Sigmoid colon (tissue), 7 donors: ENCODE results near the gene GRK1. TPM values are rescaled to one million over a fixed set of nuclear protein-coding genes. Genes with fewer than 3 reads are reported as not detected.

Source experiments
- DNase-seq: peaks from one replicate; pipeline ENCODE4 v3.0.0-alpha.2; 2019
- H3K27ac ChIP-seq, 4 donors: fragments of 200-600 bp; sonication (generic); one replicate each; pipeline ENCODE4 v1.5.1; 2016 to 2019; ENCODE audit warnings: mild to moderate bottlenecking in 1 of 4
- H3K27me3 ChIP-seq, 3 donors: fragments of 200-600 bp; sonication (generic); one replicate each; pipeline ENCODE4 v1.5.1; 2019; ENCODE audit warnings: mild to moderate bottlenecking in 1 of 3
- H3K36me3 ChIP-seq, 4 donors: fragments of 200-600 bp; sonication (generic); one replicate each; pipeline ENCODE4 v1.5.1; 2016 to 2019
- H3K4me1 ChIP-seq, 4 donors: fragments of 200-600 bp; sonication (generic); one replicate each; pipeline ENCODE4 v1.5.1; 2017 to 2019
- H3K4me3 ChIP-seq, 4 donors: fragments of 200-600 bp; sonication (generic); one replicate each; pipeline ENCODE4 v1.5.1; 2017 to 2019; ENCODE audit warnings: mild to moderate bottlenecking in 2 of 4, moderate library complexity in 1 of 4
- H3K9me3 ChIP-seq, 4 donors: fragments of 200-600 bp in 3 of 4; sonication (generic) in 3 of 4; one replicate each; pipeline versions ENCODE4 v1.5.1 to v1.6.1; 2013 to 2019
- CTCF ChIP-seq, 4 experiments: fragments of 450-650 bp in 3 of 4; fragments of 200-600 bp in 1 of 4; IDR thresholded peaks; one replicate each; pipeline ENCODE4 v1.5.1; 2016 to 2019; ENCODE audit warnings: antibody characterized with exemption in 4 of 4, mild to moderate bottlenecking in 3 of 4, moderate library complexity in 2 of 4
- EP300 ChIP-seq, 4 donors: sonication (generic); formaldehyde crosslinking; IDR thresholded peaks; one replicate each; pipeline ENCODE4 v1.6.1; 2017; ENCODE audit warnings: antibody characterized with exemption in 4 of 4
- POLR2A ChIP-seq, 2 donors: fragments of 450-650 bp; IDR thresholded peaks; one replicate each; pipeline ENCODE4 v1.6.1; 2016; ENCODE audit warnings: antibody characterized with exemption in 2 of 2, mild to moderate bottlenecking in 2 of 2, moderate library complexity in 2 of 2
- POLR2AphosphoS5 ChIP-seq, 4 donors: sonication (generic); formaldehyde crosslinking; IDR thresholded peaks; one replicate each; pipeline ENCODE4 v1.6.1; 2017; ENCODE audit warnings: antibody characterized with exemption in 4 of 4
- WGBS, 2 donors: extraction: QIAGEN DNeasy Blood & Tissue Kit; methylation state at CpG; one replicate each; pipeline ENCODE4 v1.1.7; 2013; 5-methylcytosine and 5-hydroxymethylcytosine counted together
- intact Hi-C: fragments of 100-400 bp; cut with DNase I; formaldehyde crosslinking; loops from one replicate; pipeline ENCODE4 v1.15.1; 2023
- polyA plus RNA-seq, 3 donors: library from polyadenylated mRNA; stranded (reverse); fragments of 200-250 nt; gene quantifications; one replicate each; pipeline ENCODE4 v1.2.3, GENCODE V29; 2013
- total RNA-seq, 4 donors: library from RNA; depleted of rRNA; stranded (reverse); fragments of >200 nt; gene quantifications; one replicate each; pipeline ENCODE4 v1.1.0, GENCODE V29; 2016
- donor health status: healthy with polysubstance abuse.
- donor health status: Bipolar disorder and iron deficiency.
- donor health status: healthy.

Gene GRK1
- total and polyA plus RNA-seq, 7 donors, result 0.10 to 0.28 TPM; not detected in 5

GRCh38 chr13:113669755-113670341 is 2.8 kb downstream of the GRK1 start:
- TF ChIP-seq CTCF (IDR thresholded peaks at IDR 0.05), result no peak
- H3K27me3 ChIP-seq, result peaks cover 0 to 4% (median 0%) of the 10 kb centered on the region in 3 donors
- intact Hi-C loops, result no loop called here
- no peaks in the 10 kb centered on the region for H3K36me3 ChIP-seq
- H3K4me3 ChIP-seq, result no peak overlapping the region
- no peak overlapping the region for H3K27ac ChIP-seq
- no peaks in the 10 kb centered on the region for H3K9me3 ChIP-seq
- 85 to 86% methylated on average over 21 of the region's 21 CpGs for WGBS, 2 donors
- peak; percentile 55 for DNase-seq
- H3K4me1 ChIP-seq, result no peaks in the 10 kb centered on the region

GRCh38 chr13:113670541-113670940 is 3.5 kb downstream of the GRK1 start:
- Histone ChIP-seq H3K4me3 (no peak overlapping the region), H3K9me3 (no peaks in the 10 kb centered on the region), H3K4me1 (no peaks in the 10 kb centered on the region), H3K27ac (no peak overlapping the region), H3K27me3 (peaks cover 0 to 2% (median 0%) of the 10 kb centered on the region in 3 donors), H3K36me3 (no peaks in the 10 kb centered on the region)
- intact Hi-C loops, result no loop called here
- DNase-seq, result peak; percentile 36
- WGBS, 2 donors, result 94% methylated on average over 19 of the region's 19 CpGs
- TF ChIP-seq POLR2AphosphoS5 (IDR thresholded peaks at IDR 0.05) (no peak), CTCF (IDR thresholded peaks at IDR 0.05) (no peak), EP300 (IDR thresholded peaks at IDR 0.05) (no peak), POLR2A (IDR thresholded peaks at IDR 0.05) (no peak)

- Histone ChIP-seq H3K9me3 (no peaks in the 10 kb centered on the region), H3K4me3 (no peak overlapping the region), H3K4me1 (no peaks in the 10 kb centered on the region), H3K27me3 (no peaks in the 10 kb centered on the region), H3K27ac (no peak overlapping the region), H3K36me3 (no peaks in the 10 kb centered on the region)
- 93 to 94% methylated on average over 54 of the region's 54 CpGs for WGBS, 2 donors
- peak; percentile 62 for DNase-seq
- TF ChIP-seq POLR2AphosphoS5 (IDR thresholded peaks at IDR 0.05), result no peak
- TF ChIP-seq CTCF (IDR thresholded peaks at IDR 0.05), result no peak
- TF ChIP-seq POLR2A (IDR thresholded peaks at IDR 0.05), result no peak
- TF ChIP-seq EP300 (IDR thresholded peaks at IDR 0.05), result no peak
- intact Hi-C loops, result no loop called here
These were observed 4.3 kb downstream of the GRK1 start for GRCh38 chr13:113671066-113672001.

- H3K36me3 ChIP-seq, result no peaks in the 10 kb centered on the region
- 89% methylated on average over 18 of the region's 18 CpGs for WGBS, 2 donors
- no peak for DNase-seq
- H3K4me3 ChIP-seq, result no peak overlapping the region
- intact Hi-C loops, result no loop called here
- H3K27me3 ChIP-seq, result no peaks in the 10 kb centered on the region
- H3K27ac ChIP-seq, result no peak overlapping the region
- H3K9me3 ChIP-seq, result no peaks in the 10 kb centered on the region
- H3K4me1 ChIP-seq, result no peaks in the 10 kb centered on the region
- TF ChIP-seq POLR2A (IDR thresholded peaks at IDR 0.05) (no peak), POLR2AphosphoS5 (IDR thresholded peaks at IDR 0.05) (no peak), CTCF (IDR thresholded peaks at IDR 0.05) (no peak), EP300 (IDR thresholded peaks at IDR 0.05) (no peak)
These were observed 5.1 kb downstream of the GRK1 start for GRCh38 chr13:113672002-113672651.
